ENCODE measurements around the gene SLC24A4.

SLC24A4 gene

DNA sequence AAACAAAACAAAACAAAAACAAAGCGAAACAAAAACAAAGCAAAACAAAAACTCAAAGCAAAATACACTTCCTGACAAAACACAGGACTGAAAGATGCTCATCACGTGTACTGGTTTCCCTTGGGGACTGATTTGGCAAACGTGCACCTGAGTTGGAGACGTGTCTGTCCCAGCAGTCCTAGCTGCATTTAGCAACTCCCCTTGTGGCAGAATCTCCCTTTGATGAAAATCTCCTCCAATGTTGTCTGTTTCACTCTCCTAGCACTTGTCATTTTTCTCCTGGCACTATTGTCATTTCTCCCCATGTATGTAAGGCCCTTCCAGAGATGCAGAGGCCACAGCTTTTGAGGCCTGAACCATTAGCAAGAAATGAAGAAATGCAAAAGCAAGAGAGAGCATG, 6.8 kb upstream of the SLC24A4 start:
- DNase-seq: no peak

GRCh38 chr14:92316937-92317336, 6.0 kb upstream of the SLC24A4 start:
- DNase-seq (no peak), ATAC-seq (peak; percentile 32)

More for the DNA sequence above, 6.8 kb upstream of the SLC24A4 start:
- ATAC-seq: no peak

DNA sequence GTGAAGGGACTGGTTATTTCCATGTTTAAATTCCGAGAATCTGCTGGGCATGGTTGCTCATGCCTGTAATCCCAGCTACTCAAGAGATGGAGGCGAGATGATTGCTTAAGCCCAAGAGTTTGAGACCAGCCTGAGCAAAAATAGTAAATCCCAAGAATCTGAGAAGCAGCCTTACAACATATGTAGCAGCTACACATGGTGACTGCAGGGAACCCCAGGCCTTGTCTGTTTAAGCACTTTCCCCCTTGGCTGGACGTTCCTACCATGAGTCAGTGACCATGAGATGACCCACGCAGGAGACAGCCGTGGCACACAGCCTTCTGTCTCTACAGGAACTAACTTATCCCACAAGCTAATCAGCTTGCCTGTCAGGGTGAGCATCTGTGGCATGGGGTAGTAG, 5.5 kb upstream of the SLC24A4 start:
- ATAC-seq (no peak), DNase-seq (no peak)

GRCh38 chr14:92321701-92322100, 1.3 kb upstream of the SLC24A4 start:
- ATAC-seq (no peak), DNase-seq (no peak)

DNA sequence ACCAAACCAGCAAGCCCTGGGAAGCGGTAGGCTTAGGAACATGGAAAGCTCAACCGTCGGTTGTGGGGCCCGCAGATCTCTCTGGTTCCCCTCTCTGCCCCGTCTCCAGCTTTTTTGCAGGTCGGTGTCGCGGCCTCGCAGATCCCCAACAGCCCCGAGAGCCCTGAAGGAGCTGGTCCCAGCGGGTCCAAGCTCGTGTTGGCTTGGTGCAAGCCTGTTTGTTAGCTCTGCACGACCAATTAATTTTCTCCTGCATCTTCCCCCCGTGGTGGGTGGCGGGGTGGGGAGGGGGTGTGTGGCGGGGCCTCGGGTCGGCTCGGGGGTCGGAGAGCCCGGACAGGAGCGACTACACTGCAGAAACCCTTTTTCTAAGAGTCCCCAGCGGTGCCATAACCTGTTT, 449 bp upstream of the SLC24A4 start:
- DNase-seq: no peak

GRCh38 chr14:92323916-92324818, 1.2 kb downstream of the SLC24A4 start:
- no peak for ATAC-seq
- no peak for DNase-seq

More for the DNA sequence above, 449 bp upstream of the SLC24A4 start:
- ATAC-seq: no peak

DNA sequence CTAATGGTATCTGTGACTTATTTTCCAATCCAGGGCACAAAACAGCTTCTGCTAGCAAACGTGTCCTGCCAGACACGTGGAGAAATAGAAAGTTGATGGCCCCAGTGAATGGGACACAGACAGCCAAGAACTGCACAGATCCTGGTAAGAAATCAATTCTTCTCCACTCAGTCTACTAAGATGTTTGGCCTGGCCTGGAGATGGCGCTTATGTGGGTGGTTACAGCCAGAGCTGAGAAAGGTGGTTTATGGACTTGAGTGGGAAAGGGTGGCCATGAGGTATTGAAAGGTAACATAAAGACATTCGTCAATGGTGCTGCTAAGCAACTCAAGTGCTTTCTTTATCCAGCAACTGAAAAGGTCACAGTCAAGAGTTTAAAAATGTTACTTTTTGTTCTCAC, 2.9 kb downstream of the SLC24A4 start:
- no peak for ATAC-seq
- no peak for DNase-seq

DNA sequence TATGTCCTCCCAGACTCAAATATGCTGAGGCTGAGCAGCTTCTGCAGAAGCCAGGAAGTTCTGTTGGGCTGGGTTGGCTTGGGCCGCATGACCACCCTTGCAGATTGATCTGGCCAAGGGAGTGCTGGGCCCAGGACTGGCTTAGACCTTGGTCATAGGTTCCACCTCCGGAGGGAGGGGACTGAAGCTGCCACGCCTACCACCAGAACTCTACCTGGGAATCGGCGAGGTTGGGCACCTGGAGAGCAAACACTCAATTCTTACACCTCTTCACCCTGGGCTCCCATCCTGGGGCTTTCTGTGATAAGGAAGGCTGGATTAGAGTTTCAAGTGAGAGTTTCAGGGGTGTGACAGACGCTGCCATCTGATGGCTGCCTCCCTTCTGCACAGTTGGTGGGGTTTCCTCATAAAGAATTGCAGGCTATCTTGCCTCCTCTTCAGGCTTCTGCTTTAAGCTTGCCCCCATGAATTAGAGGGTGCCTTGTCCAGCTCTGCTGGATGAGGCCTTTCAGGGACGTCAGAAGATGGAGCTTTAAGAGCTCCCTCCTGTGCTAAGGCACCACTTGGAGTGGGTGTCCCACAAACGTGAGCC, 5.8 kb downstream of the SLC24A4 start:
- no peak for DNase-seq
- ATAC-seq: no peak

DNA sequence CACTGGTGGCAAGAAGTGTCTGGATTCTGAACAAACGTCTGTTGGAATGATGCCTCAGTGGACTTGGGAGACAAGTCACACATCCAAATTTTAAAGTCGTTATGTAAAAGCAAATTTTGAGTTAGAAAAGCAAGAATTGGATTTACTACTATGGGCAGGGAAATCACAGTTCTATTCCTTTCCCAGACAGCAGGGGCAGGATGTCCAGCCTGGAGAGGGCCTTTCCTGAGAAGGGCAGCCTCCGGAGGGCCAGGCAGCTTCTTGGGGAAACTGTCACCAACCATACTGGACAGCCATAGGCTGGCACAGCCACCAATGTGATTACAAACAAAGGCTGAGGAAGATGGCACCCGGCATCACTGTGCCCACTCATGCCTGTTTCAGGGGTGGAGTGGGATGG, 11.1 kb downstream of the SLC24A4 start:
- DNase-seq: no peak
- no peak for ATAC-seq

GRCh38 chr14:92336363-92336762, 13.4 kb downstream of the SLC24A4 start:
- ATAC-seq (no peak), DNase-seq (no peak)

GRCh38 chr14:92339426-92339825, 16.5 kb downstream of the SLC24A4 start:
- no peak for DNase-seq
- ATAC-seq: no peak

GRCh38 chr14:92340071-92340470, 17.1 kb downstream of the SLC24A4 start:
- DNase-seq (no peak), ATAC-seq (no peak)

GRCh38 chr14:92340931-92341330, 18.0 kb downstream of the SLC24A4 start:
- DNase-seq: peak; percentile 30

GRCh38 chr14:92341791-92342190, 18.8 kb downstream of the SLC24A4 start:
- ATAC-seq: peak; percentile 94

More at GRCh38 chr14:92340931-92341330, 18.0 kb downstream of the SLC24A4 start:
- ATAC-seq: peak; percentile 24

GRCh38 chr14:92348154-92348553, 25.2 kb downstream of the SLC24A4 start:
- no peak for DNase-seq
- ATAC-seq: no peak

More at GRCh38 chr14:92341791-92342190, 18.8 kb downstream of the SLC24A4 start:
- peak; percentile 57 for DNase-seq

GRCh38 chr14:92351750-92352149, 28.8 kb downstream of the SLC24A4 start:
- ATAC-seq: no peak
- no peak for DNase-seq

DNA sequence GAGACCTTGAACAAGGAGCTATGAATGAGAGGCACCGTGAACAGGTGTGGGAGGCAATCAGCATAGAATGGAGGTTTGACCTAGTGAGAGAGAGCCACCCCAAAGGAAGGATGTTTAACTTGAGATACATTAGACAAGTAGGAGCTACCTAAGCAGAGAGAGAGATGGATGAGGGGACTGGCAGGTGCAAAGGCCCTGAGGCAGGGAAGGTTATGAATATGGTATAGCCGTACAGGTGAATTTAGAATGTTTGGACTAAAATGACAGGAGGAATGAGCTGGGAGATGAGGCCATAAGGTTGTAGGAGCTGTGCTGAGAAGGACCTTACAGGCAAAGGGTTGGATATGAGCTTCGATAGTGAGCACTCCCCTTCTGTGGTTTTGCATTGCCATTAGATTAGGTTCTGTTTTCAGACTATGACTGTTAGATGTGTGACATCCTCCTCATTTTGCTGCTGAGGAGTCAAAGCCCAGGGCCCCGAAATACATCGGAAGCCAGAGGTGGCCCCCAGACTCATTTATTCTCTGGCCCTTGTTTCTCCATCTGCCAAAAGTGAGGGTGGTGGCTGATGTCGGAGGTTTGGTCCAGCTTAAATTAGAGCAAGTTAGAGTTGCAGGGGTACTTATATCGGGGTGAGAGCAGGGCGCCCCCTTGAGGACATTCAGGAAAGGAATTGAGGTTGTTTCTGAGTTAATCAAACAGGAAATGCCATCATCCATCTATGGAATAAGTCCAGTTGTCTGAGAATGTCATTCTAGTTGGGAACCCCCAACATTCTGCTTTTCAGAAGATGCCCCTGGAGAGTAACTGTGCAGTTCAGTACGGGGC, 29.4 kb downstream of the SLC24A4 start:
- ATAC-seq: peak; percentile 33
- peak; percentile 52 for DNase-seq

GRCh38 chr14:92353447-92353846, 30.5 kb downstream of the SLC24A4 start:
- DNase-seq: no peak
- ATAC-seq: peak; percentile 50

DNA sequence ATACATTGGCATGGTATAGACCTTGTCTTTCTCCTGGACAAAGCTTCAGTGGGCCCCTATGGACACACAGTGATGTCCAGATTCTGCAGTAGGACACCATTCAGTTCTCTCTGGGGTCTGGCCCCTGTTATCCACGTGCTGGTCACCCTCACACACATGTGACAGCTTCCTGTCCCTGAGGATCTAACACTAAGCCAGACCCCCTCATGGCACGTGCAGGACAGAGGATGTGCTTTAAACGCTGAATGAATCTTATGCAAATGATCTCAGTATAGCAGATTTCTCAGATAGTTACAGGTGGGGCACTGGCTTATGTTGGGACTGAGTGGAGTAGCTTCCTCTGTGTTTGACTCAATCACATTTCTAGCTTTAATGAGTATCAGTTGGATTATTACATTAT, 33.7 kb downstream of the SLC24A4 start:
- no peak for ATAC-seq
- DNase-seq: no peak

- no peak for ATAC-seq
- no peak for DNase-seq
Measured at GRCh38 chr14:92360651-92361370, 37.8 kb downstream of the SLC24A4 start.

DNA sequence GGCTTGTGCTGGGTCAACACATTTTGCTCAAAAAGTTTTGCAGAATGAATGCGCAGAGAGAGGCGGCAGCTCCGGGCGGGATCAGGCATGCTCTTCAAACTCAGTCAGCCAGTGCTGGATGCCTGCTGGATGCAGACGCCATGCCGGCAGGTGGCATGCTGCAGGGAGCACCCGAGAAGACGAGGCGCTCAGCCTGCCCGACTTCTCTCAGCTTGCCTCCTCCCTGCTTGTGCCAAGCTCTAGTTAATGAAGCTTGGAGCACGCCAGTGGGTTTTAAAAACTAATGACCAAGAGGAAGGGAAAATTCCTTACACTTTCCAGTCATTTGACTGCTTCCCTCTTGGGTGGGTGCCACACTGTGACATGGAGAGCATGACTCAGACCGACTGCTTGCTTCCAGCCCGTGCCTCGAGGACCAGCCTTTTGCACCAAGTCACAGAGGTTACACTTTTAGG, 39.8 kb downstream of the SLC24A4 start:
- no peak for ATAC-seq
- DNase-seq: no peak

GRCh38 chr14:92366237-92366636, 43.3 kb downstream of the SLC24A4 start:
- no peak for ATAC-seq

More at GRCh38 chr14:92366237-92366636, 43.3 kb downstream of the SLC24A4 start:
- no peak for DNase-seq
